Fibroblast of lung (primary cell): Measurements from ENCODE around the gene VAMP5. TPM values are rescaled to one million over a fixed set of nuclear protein-coding genes. Genes with fewer than 3 reads are reported as not detected.
"Not testable (repeated sequence)": the region's sequence is repeated elsewhere in the genome, so short reads cannot be mapped to it uniquely, and the experiment has no call there.

Experiments
- DNase-seq, 2 donors: peaks; one replicate each; pipeline versions ENCODE4 v3.0.0 to v3.0.0-alpha.2; 2010; ENCODE audit warnings: low read depth in 2 of 2
- H2AFZ ChIP-seq: 2 replicates; pipeline ENCODE4 v1.5.1; 2012; ENCODE audit warnings: low read length, control low read depth, inconsistent platforms
- H3K27ac ChIP-seq: 2 replicates; pipeline ENCODE4 v1.5.1; 2011; ENCODE audit warnings: low read length, control low read depth; ENCODE audit not compliant: insufficient read depth
- H3K27me3 ChIP-seq: 2 replicates; pipeline ENCODE4 v1.5.1; 2011; ENCODE audit warnings: mild to moderate bottlenecking, low read length; ENCODE audit not compliant: control insufficient read depth, insufficient read depth
- H3K36me3 ChIP-seq: 2 replicates; pipeline ENCODE4 v1.5.1; 2011; ENCODE audit warnings: low read length; ENCODE audit not compliant: control insufficient read depth, insufficient read depth
- H3K4me1 ChIP-seq: 2 replicates; pipeline ENCODE4 v1.5.1; 2011; ENCODE audit warnings: low read length; ENCODE audit not compliant: control insufficient read depth, insufficient read depth; ENCODE audit errors: extremely low read depth
- H3K4me2 ChIP-seq: 2 replicates; pipeline ENCODE4 v1.5.1; 2011; ENCODE audit warnings: low read length, control low read depth; ENCODE audit not compliant: insufficient read depth; ENCODE audit errors: extremely low read depth
- H3K4me3 ChIP-seq, 4 experiments: fragments of 200-600 bp in 1 of 4; sonication (generic) in 1 of 4; replicated peaks in 1 of 4; 2 replicates each; pipeline ENCODE4 v1.5.1; 2011 to 2016; ENCODE audit warnings: low read length in 4 of 4, low read depth in 3 of 4, mild to moderate bottlenecking in 3 of 4, control low read depth in 2 of 4, inconsistent platforms in 1 of 4, mixed read lengths in 1 of 4; ENCODE audit not compliant: insufficient read depth in 1 of 4; ENCODE audit errors: control extremely low read depth in 1 of 4
- H3K79me2 ChIP-seq: 2 replicates; pipeline ENCODE4 v1.5.1; 2012; ENCODE audit warnings: mild to moderate bottlenecking, low read length, inconsistent platforms; ENCODE audit not compliant: control insufficient read depth, insufficient read depth
- H3K9ac ChIP-seq: 2 replicates; pipeline ENCODE4 v1.5.1; 2011; ENCODE audit warnings: mild to moderate bottlenecking, low read length, control low read depth; ENCODE audit not compliant: insufficient read depth
- H3K9me3 ChIP-seq: 2 replicates; pipeline ENCODE4 v1.5.1; 2012; ENCODE audit warnings: low read depth, low read length; ENCODE audit not compliant: control insufficient read depth, insufficient read depth
- H4K20me1 ChIP-seq: 2 replicates; pipeline ENCODE4 v1.5.1; 2011; ENCODE audit warnings: low read length; ENCODE audit not compliant: control insufficient read depth, insufficient read depth; ENCODE audit errors: extremely low read depth
- EZH2 ChIP-seq: IDR thresholded peaks from 2 replicates; pipeline ENCODE4 v1.5.1; 2012; ENCODE audit warnings: low read length, control low read depth, mild to moderate bottlenecking; ENCODE audit errors: missing control alignments
- polyA plus RNA-seq, 2 donors: library from polyadenylated mRNA; depleted of rRNA in 1 of 2; stranded (reverse) in 1 of 2; unstranded in 1 of 2; fragments of >200 nt; gene quantifications; 2 replicates each; pipeline ENCODE4 v1.2.1, GENCODE V29; 2011 to 2012; ENCODE audit warnings: missing spikeins in 1 of 2
- total RNA-seq: library from RNA; depleted of rRNA; stranded (reverse); fragments of >200 nt; gene quantifications from 2 replicates; pipeline ENCODE4 v1.2.1, GENCODE V29; 2014
- TF ChIP-seq, protein P1 (sequence below), 2 donors: IDR thresholded peaks in 1 of 2; conservative IDR thresholded peaks in 1 of 2; 1 replicate in 1 of 2; 2 replicates in 1 of 2; pipeline ENCODE4 v1.5.1; 2011 to 2012; ENCODE audit warnings: low read length in 2 of 2, control low read depth in 1 of 2, inconsistent platforms in 1 of 2, low read depth in 1 of 2, mild to moderate bottlenecking in 1 of 2

VAMP5 gene
- total and polyA plus RNA-seq, 2 donors (not counting 1 experiment from before 2014, with no cell fraction given), result 69.5 to 212 TPM

DNA sequence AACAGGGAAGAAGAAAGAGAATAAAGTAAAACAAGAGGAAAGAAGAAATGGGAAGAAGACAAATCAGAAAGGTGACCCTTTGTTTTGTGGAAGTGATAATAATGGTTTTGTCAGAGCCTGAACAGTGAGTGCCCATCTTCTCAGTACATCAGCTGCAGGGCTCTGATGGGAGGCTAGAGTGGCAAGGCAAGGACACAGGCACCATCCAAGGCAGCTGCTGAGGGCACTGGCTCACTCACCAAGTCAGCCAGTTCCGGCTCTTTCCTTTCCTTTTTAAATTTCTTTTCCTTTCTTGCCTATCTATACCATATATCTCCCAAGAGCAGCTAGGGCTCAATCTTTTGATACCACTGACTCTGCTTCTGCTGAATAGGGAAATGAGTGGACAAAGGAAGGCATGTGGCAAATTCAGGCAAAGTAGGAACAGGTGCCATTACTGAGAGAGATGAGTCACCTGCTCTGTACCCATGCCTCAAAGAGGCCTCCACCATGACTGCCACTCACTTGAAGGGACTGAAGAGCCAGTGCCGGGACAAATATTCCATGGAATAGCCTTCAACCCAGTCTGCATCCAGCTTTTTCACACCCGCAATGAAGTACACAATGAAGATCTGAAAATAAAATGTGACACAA lies 29.1 kb upstream of the VAMP5 start:
- no peaks in the 10 kb centered on the region for H3K27me3 ChIP-seq
- peaks cover 28% of the 10 kb centered on the region for H3K36me3 ChIP-seq
- H3K9ac ChIP-seq, result no peak overlapping the region
- DNase-seq, result no peak
- H2AFZ ChIP-seq, result no peak overlapping the region
- no peaks in the 10 kb centered on the region for H3K9me3 ChIP-seq
- peaks cover 10% of the 10 kb centered on the region for H3K4me1 ChIP-seq
- no peak for TF ChIP-seq EZH2
- TF ChIP-seq, protein P1, sequence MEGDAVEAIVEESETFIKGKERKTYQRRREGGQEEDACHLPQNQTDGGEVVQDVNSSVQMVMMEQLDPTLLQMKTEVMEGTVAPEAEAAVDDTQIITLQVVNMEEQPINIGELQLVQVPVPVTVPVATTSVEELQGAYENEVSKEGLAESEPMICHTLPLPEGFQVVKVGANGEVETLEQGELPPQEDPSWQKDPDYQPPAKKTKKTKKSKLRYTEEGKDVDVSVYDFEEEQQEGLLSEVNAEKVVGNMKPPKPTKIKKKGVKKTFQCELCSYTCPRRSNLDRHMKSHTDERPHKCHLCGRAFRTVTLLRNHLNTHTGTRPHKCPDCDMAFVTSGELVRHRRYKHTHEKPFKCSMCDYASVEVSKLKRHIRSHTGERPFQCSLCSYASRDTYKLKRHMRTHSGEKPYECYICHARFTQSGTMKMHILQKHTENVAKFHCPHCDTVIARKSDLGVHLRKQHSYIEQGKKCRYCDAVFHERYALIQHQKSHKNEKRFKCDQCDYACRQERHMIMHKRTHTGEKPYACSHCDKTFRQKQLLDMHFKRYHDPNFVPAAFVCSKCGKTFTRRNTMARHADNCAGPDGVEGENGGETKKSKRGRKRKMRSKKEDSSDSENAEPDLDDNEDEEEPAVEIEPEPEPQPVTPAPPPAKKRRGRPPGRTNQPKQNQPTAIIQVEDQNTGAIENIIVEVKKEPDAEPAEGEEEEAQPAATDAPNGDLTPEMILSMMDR (conservative IDR thresholded peaks at IDR 0.05 in 1 of 2, IDR thresholded peaks at IDR 0.05 in 1 of 2; ENCODE audit: low read depth in 1 of 2, low read length in 2 of 2), result no peak
- no peak overlapping the region for H3K4me3 ChIP-seq
- H3K79me2 ChIP-seq, result peaks cover 17% of the 10 kb centered on the region
- H3K4me2 ChIP-seq, result no peak overlapping the region
- no peaks in the 10 kb centered on the region for H4K20me1 ChIP-seq
- H3K27ac ChIP-seq, result no peak overlapping the region

DNA sequence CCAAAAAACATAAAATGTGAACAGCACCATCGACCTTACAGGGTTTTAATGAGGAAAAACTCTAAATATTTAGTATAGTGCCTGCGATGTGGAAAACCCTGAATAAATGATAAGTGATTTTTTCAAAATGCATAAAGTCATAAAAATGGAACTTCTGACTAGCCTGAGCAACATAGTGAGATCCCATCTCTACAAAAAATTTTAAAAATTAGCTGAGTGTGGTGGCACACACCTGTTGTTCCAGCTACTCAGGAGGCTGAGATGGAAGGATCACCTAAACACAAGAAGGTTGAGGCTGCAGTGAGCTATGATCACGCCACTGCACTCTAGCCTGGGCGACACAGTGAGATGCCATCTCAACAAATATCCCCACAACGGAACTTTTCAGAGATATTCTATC lies 27.1 kb upstream of the VAMP5 start:
- peaks cover 24% of the 10 kb centered on the region for H3K36me3 ChIP-seq
- no peak overlapping the region for H3K4me2 ChIP-seq
- H3K27me3 ChIP-seq, result no peaks in the 10 kb centered on the region
- H3K79me2 ChIP-seq, result peaks cover 26% of the 10 kb centered on the region
- H4K20me1 ChIP-seq, result no peaks in the 10 kb centered on the region
- H3K27ac ChIP-seq, result no peak overlapping the region
- no peak overlapping the region for H2AFZ ChIP-seq
- H3K9me3 ChIP-seq, result no peaks in the 10 kb centered on the region
- no peak for TF ChIP-seq EZH2
- DNase-seq, result no peak
- H3K4me1 ChIP-seq, result peaks cover 3% of the 10 kb centered on the region
- H3K9ac ChIP-seq, result no peak overlapping the region
- no peak overlapping the region for H3K4me3 ChIP-seq

DNA sequence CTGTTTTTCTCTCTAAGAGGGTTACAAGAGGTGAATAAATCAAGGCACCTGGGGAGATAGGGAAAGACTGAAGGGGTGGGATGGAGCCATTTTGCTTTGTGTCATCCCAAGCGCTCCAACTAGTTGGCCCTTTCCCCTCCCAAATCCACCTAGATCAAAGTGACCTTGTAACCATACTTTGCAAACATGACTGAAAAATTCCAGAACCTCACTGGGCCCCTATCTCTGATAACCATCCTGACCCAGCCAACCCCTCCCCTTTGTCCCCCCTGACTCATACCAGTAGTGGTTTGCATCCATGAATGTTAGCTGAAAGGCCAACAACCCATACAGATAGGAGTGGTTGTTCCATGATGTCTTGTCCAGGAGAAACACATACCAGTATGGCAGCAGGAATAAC lies 26.1 kb upstream of the VAMP5 start:
- DNase-seq, result no peak
- H3K27ac ChIP-seq, result no peak overlapping the region
- H4K20me1 ChIP-seq, result no peaks in the 10 kb centered on the region
- no peaks in the 10 kb centered on the region for H3K9me3 ChIP-seq
- no peak overlapping the region for H3K4me3 ChIP-seq
- no peak overlapping the region for H3K9ac ChIP-seq
- peaks cover 26% of the 10 kb centered on the region for H3K79me2 ChIP-seq
- no peak overlapping the region for H3K4me2 ChIP-seq
- H3K4me1 ChIP-seq, result peaks cover 3% of the 10 kb centered on the region
- H3K36me3 ChIP-seq, result peaks cover 20% of the 10 kb centered on the region
- no peak overlapping the region for H2AFZ ChIP-seq
- H3K27me3 ChIP-seq, result no peaks in the 10 kb centered on the region
- no peak for TF ChIP-seq EZH2
- TF ChIP-seq, protein P1 (conservative IDR thresholded peaks at IDR 0.05 in 1 of 2, IDR thresholded peaks at IDR 0.05 in 1 of 2; ENCODE audit: low read depth in 1 of 2, low read length in 2 of 2), result no peak

DNA sequence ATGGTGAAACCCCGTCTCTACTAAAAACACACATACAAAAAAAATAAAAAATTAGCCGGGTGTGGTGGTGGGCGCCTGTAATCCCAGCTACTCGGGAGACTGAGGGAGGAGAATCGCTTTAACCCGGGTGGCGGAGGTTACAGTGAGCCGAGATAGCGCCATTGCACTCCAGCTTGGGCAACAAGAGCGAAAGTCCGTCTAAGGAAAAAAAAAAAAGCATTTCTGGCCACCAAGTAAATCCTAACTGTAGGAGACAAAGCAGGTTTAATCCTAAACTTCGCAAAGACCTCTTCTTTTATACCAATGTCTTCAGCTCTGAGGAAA lies 23.9 kb upstream of the VAMP5 start:
- not testable (repeated sequence) for H3K4me1 ChIP-seq, H3K27me3 ChIP-seq, H4K20me1 ChIP-seq, DNase-seq, H2AFZ ChIP-seq, H3K9me3 ChIP-seq, H3K9ac ChIP-seq
- peak overlapping the region; percentile 77 to 94 (median 92) for H3K4me3 ChIP-seq
- peak overlapping the region; percentile 69 for H3K27ac ChIP-seq
- peak overlapping the region; percentile 96 for H3K4me2 ChIP-seq
- H3K36me3 ChIP-seq, result peaks cover 13% of the 10 kb centered on the region
- H3K79me2 ChIP-seq, result peaks cover 26% of the 10 kb centered on the region
